Fibroblast of the conjunctiva (primary cell): ENCODE results near the gene TMEM9B.
"Not testable (repeated sequence)": the region's sequence is repeated elsewhere in the genome, so short reads cannot be mapped to it uniquely, and the experiment has no call there.

Experiments
- DNase-seq: peaks from one replicate; pipeline ENCODE4 v3.0.0-alpha.2; 2010; ENCODE audit warnings: low read depth

The TMEM9B gene

GRCh38 chr11:8964324-8965320 is at the start of gene TMEM9B:
Gene TMEM9B, minus strand, starts transcription at chr11:8964442. Its CDS starts 129 bp downstream, at chr11:8964313.
- DNase-seq: peak; percentile 72

GRCh38 chr11:9013373-9013772 is 49.1 kb upstream of the TMEM9B start:
- DNase-seq: no peak

- not testable (repeated sequence) for DNase-seq
Measured at GRCh38 chr11:9009538-9009937, 45.3 kb upstream of the TMEM9B start.

- no peak for DNase-seq
Measured at GRCh38 chr11:9008661-9009060, 44.4 kb upstream of the TMEM9B start.

- no peak for DNase-seq
Measured at GRCh38 chr11:9008011-9008550, 43.8 kb upstream of the TMEM9B start.

GRCh38 chr11:9005087-9005486 is 40.8 kb upstream of the TMEM9B start:
- DNase-seq: no peak

GRCh38 chr11:9004183-9004926 is 40.1 kb upstream of the TMEM9B start:
- no peak for DNase-seq

- DNase-seq: no peak
Measured at GRCh38 chr11:9003573-9004182, 39.4 kb upstream of the TMEM9B start, which contains the start of gene NRIP3. Gene NRIP3, minus strand, starts transcription at chr11:9004001. Its CDS starts 66 bp downstream, at chr11:9003935.

GRCh38 chr11:9002920-9003572 is 38.8 kb upstream of the TMEM9B start:
- DNase-seq: no peak

GRCh38 chr11:9001736-9002135 is 37.5 kb upstream of the TMEM9B start:
- no peak for DNase-seq

GRCh38 chr11:8998017-8998416 is 33.8 kb upstream of the TMEM9B start:
- DNase-seq: no peak

GRCh38 chr11:8997451-8997850 is 33.2 kb upstream of the TMEM9B start:
- no peak for DNase-seq

- no peak for DNase-seq
Measured at GRCh38 chr11:8989453-8989852, 25.2 kb upstream of the TMEM9B start.

GRCh38 chr11:8988329-8989234 is 24.3 kb upstream of the TMEM9B start:
- no peak for DNase-seq

- DNase-seq: no peak
Measured at GRCh38 chr11:8987446-8987845, 23.2 kb upstream of the TMEM9B start.

GRCh38 chr11:8986772-8987171 is 22.5 kb upstream of the TMEM9B start:
- DNase-seq: not testable (repeated sequence)

GRCh38 chr11:8985462-8985861 is 21.2 kb upstream of the TMEM9B start:
- no peak for DNase-seq

GRCh38 chr11:8983552-8983951 is 19.3 kb upstream of the TMEM9B start:
- DNase-seq: no peak

GRCh38 chr11:8980485-8980884 is 16.2 kb upstream of the TMEM9B start:
- no peak for DNase-seq

- DNase-seq: not testable (repeated sequence)
Measured at GRCh38 chr11:8979365-8979764, 15.1 kb upstream of the TMEM9B start.
